Thymus (tissue), 11 donors: ENCODE data around the gene NCDN. TPM values are rescaled to one million over a fixed set of nuclear protein-coding genes. Genes with fewer than 3 reads are reported as not detected.
A peak's percentile ranks its signal among the peaks of the same experiment; 100 is the strongest.
"Not testable (repeated sequence)": the region's sequence is repeated elsewhere in the genome, so short reads cannot be mapped to it uniquely, and the experiment has no call there.

Experiments
- DNase-seq, 9 donors: peaks; one replicate each; pipeline ENCODE4 v3.0.0-alpha.2; 2013; ENCODE audit warnings: low spot score in 9 of 9, low read depth in 6 of 9, missing footprints in 1 of 9
- H3K27ac ChIP-seq, 2 donors: one replicate each; pipeline ENCODE4 v1.5.1; 2013; ENCODE audit warnings: control low read depth in 1 of 2, low read depth in 1 of 2, low read length in 1 of 2, mild to moderate bottlenecking in 1 of 2, moderate library complexity in 1 of 2
- H3K27me3 ChIP-seq, 2 donors: one replicate each; pipeline ENCODE4 v1.5.1; 2013; ENCODE audit warnings: low read length in 1 of 2; ENCODE audit not compliant: control insufficient read depth in 2 of 2, insufficient read depth in 1 of 2
- H3K36me3 ChIP-seq, 2 donors: one replicate each; pipeline ENCODE4 v1.5.1; 2013; ENCODE audit warnings: low read length in 1 of 2, mild to moderate bottlenecking in 1 of 2, moderate library complexity in 1 of 2; ENCODE audit not compliant: control insufficient read depth in 2 of 2, insufficient read depth in 2 of 2
- H3K4me1 ChIP-seq, 2 donors: one replicate each; pipeline ENCODE4 v1.5.1; 2013; ENCODE audit warnings: low read length in 2 of 2; ENCODE audit not compliant: control insufficient read depth in 2 of 2, insufficient read depth in 2 of 2
- H3K4me3 ChIP-seq, 2 donors: one replicate each; pipeline ENCODE4 v1.5.1; 2013; ENCODE audit warnings: low read length in 2 of 2, control low read depth in 1 of 2, mild to moderate bottlenecking in 1 of 2
- H3K9me3 ChIP-seq, 2 donors: one replicate each; pipeline ENCODE4 v1.5.1; 2013; ENCODE audit warnings: low read length in 1 of 2, mild to moderate bottlenecking in 1 of 2; ENCODE audit not compliant: control insufficient read depth in 2 of 2, insufficient read depth in 1 of 2
- WGBS: extraction: QIAGEN DNeasy Blood & Tissue Kit; methylation state at CpG from one replicate; pipeline ENCODE4 v1.1.7; 2013; 5-methylcytosine and 5-hydroxymethylcytosine counted together
- polyA plus RNA-seq: library from polyadenylated mRNA; stranded (reverse); fragments of 200-250 nt; gene quantifications from one replicate; pipeline ENCODE4 v1.2.3, GENCODE V29; 2013
- total RNA-seq: library from RNA; stranded (reverse); fragments of 120-200 nt; gene quantifications from one replicate; pipeline ENCODE4 v1.2.4, GENCODE V29; 2013
- donor health status: healthy.

Gene NCDN
- total and polyA plus RNA-seq, 2 donors: 4.4 to 8.3 TPM

DNA sequence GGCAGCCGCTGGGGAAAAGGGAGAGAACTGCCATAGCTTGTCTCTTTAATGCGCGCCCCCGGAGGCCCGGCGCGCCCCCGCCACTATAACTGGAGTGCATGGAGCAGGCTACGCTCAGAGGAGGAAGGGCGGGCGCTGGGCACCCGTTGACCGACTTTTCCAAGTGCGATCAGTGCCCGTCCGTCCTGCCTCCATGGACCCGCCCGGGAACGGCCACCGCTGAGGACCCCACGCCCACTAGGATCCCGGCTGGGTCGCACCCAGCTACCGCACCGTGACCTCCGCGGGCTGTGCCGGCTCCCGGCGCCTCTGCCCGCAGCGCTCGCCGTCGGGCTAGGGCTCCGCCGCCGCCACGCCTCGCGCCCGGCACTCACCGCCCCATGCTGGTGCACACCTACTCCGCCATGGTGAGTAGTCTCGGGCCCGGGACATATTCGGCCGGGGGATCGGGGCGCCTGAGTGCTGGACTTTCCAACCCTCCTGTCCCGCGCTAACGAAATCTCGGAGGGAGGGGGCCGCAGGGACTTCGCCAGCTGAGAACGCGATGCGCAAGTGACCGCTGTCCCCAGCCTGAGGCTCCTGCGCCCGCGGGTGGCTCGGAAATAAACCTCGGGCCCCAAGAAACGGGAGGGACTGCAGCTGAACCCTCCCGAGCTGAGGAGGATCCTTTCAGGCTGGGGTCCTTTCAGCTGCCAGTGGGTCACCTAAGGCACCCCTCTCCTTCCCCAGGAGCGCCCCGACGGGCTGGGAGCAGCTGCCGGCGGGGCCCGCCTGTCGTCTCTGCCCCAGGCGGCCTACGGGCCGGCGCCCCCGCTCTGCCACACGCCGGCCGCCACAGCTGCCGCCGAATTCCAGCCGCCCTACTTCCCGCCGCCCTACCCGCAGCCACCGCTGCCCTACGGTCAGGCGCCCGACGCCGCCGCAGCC, 15.9 kb downstream of the NCDN start, which contains the start of gene TFAP2E:
Gene TFAP2E (plus strand): TSS at position 117 of the 927 bp plus-strand sequence. CDS start 264 bp downstream, at position 381.
- H3K27me3 ChIP-seq: peaks cover 23 to 77% of the 10 kb centered on the region in 2 donors
- peaks cover 0 to 1% of the 10 kb centered on the region in 2 donors for H3K9me3 ChIP-seq
- peak within 1 kb of the TSS; percentile 24 to 47 for H3K4me3 ChIP-seq
- no peaks in the 10 kb centered on the region for H3K36me3 ChIP-seq
- H3K27ac ChIP-seq: no peak within 1 kb of the TSS
- DNase-seq: peak in 1 of 9 donors; percentile 45
- 39% methylated on average over 95 of the region's 95 CpGs for WGBS
- peaks cover 8 to 32% of the 10 kb centered on the region in 2 donors for H3K4me1 ChIP-seq

DNA sequence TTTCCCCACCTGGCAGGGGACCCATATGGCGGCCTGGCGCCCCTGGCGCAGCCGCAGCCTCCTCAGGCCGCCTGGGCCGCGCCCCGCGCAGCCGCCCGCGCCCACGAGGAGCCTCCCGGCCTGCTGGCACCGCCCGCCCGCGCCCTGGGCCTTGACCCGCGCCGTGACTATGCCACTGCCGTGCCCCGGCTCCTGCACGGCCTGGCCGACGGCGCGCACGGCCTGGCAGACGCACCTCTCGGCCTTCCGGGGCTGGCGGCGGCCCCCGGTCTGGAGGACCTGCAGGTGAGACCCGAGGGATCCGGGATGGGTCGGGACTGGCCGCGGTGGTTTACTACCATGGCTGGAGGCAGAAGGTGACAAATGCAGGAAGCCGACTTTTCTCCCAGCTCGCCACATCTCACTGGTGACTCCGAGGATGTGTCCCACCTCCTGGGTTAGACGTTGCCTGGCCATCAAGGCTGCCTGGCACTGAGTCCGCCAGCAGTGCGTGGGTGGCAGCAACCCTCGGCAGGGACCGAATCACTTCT, 16.6 kb downstream of the NCDN start:
- DNase-seq: no peak
- Histone ChIP-seq H3K27me3 (peaks cover 23 to 78% of the 10 kb centered on the region in 2 donors), H3K9me3 (peaks cover 0 to 1% of the 10 kb centered on the region in 2 donors), H3K4me1 (peaks cover 8 to 33% of the 10 kb centered on the region in 2 donors), H3K36me3 (no peaks in the 10 kb centered on the region), H3K4me3 (no peak overlapping the region), H3K27ac (no peak overlapping the region)
- 95% methylated on average over 48 of the region's 48 CpGs for WGBS

DNA sequence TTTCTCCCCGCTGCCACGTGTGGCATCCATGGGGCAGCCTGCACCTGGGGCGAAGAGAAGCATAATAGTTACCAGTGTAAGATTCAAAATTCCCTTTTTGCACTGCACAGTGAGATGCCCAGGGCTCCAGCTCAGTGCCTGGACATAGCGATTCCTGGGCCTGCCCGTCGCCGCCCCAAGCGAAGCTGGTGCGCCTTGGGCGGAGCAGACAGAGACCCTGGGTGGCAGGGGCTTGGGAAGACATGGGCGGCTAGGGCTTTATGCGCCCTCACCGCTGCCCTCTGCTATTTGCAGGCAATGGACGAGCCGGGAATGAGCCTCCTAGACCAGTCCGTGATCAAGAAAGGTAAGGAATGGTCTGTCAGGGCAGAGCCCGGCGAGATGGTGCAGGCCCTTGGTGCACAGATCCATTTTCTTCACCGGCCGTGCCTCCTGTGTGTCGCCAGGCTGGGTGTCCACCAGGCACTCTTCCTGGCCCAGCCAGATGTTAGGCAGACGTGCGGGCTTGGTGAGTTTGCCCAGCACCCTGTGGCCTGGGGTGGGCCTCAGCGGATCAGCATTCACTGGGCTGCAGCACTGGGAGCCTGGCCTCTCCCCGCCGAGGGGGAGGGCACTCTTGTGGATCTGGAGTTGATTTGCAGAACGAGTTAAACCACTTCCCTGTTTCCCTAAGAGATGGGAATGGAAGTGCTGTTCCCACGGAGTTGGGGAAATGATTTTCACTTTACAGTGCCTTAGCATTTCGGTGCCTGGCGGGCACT, 17.2 kb downstream of the NCDN start:
- peaks cover 23 to 78% of the 10 kb centered on the region in 2 donors for H3K27me3 ChIP-seq
- DNase-seq: no peak
- WGBS: 94% methylated on average over 30 of the region's 30 CpGs
- H3K9me3 ChIP-seq: peaks cover 0 to 1% of the 10 kb centered on the region in 2 donors
- H3K36me3 ChIP-seq: no peaks in the 10 kb centered on the region
- H3K27ac ChIP-seq: no peak overlapping the region
- H3K4me3 ChIP-seq: no peak overlapping the region
- H3K4me1 ChIP-seq: peaks cover 8 to 33% of the 10 kb centered on the region in 2 donors

DNA sequence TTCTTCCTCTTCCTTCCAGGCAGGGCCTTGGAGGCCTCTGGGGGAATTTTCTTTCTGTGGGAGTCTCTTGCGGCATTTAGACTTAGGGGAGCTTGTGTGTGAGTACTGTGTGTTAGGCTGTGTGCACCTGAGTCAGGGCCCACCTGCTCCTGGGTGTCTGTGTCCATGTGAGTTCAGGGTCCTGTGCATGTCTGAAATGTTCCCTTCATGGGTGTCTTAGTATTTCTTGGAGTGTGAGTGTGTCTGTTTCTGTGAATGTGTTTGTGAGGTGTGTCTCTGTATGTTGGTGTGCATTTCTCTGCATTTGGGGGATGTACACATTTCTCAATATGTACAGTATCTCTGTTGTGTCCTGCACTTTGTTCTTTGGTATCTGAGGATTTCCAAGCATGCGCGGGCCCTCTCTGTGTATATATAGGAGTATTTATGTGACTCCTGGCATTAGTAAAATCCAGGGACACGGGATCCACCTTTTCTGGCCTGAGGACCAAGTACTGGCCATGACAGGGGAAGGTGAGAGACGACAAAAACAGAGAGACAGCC, 17.9 kb downstream of the NCDN start:
- Histone ChIP-seq H3K27me3 (peaks cover 23 to 76% of the 10 kb centered on the region in 2 donors), H3K27ac (no peak overlapping the region), H3K4me1 (peaks cover 8 to 33% of the 10 kb centered on the region in 2 donors), H3K4me3 (no peak overlapping the region), H3K36me3 (no peaks in the 10 kb centered on the region), H3K9me3 (peaks cover 0 to 1% of the 10 kb centered on the region in 2 donors)
- DNase-seq: no peak
- WGBS: 98% methylated on average over 5 of the region's 5 CpGs

DNA sequence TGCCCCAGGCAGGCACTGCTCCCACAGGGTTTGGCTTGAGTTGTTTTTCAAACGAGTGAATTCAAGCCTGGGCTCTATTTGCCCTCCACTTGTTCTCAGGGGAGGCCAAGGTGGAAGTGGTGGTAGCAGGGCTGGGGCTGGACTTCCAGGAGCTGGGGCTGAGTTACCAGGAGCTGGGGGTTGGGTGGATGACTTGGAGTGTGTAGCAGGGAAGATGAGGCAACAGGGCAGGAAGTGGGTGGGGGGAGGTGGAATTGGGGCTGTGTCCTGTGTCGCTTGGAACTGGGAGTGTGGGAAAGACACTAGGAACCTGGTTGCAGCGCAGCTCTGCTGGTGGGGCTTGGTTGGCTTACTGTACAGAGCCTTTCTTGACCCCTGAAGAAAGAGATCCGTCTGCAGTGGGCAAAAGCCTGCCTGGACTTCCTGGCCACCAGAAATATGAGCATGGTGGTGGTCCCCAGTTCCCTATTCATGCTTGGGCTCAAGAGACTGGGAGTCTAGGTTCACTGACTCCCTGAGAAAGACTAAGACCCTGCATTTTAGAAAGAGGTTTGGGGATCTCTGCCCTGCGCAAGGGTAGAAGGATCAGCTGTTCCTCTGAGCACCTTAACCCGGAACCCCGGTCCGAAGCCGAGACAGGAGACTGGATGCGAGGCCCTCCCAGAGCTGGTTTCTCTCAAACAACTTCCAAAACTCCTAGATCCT, 18.6 kb downstream of the NCDN start:
- no peak for DNase-seq
- Histone ChIP-seq H3K27ac (no peak overlapping the region), H3K4me1 (peaks cover 8 to 33% of the 10 kb centered on the region in 2 donors), H3K27me3 (peaks cover 23 to 70% of the 10 kb centered on the region in 2 donors), H3K4me3 (peak overlapping the region in 1 of 2 donors; percentile 64), H3K36me3 (no peaks in the 10 kb centered on the region), H3K9me3 (peaks cover 0 to 1% of the 10 kb centered on the region in 2 donors)
- 63% methylated on average over 10 of the region's 10 CpGs for WGBS

DNA sequence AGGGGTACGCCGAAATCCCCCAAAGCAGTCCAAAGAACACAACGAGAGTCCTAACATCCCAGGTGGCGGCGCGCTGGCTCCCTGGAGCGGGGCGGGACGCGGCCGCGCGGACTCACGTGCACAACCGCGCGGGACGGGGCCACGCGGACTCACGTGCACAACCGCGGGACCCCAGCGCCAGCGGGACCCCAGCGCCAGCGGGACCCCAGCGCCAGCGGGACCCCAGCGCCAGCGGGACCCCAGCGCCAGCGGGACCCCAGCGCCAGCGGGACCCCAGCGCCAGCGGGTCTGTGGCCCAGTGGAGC, 19.1 kb downstream of the NCDN start:
- peak in 1 of 9 donors; percentile 27 for DNase-seq
- 22% methylated on average over 37 of the region's 37 CpGs for WGBS
- not testable (repeated sequence) for H3K36me3 ChIP-seq, H3K27ac ChIP-seq, H3K9me3 ChIP-seq
- H3K4me1 ChIP-seq: peaks cover 8 to 33% of the 10 kb centered on the region in 2 donors
- H3K27me3 ChIP-seq: peaks cover 23 to 65% of the 10 kb centered on the region in 2 donors
- peak overlapping the region; percentile 64 to 65 for H3K4me3 ChIP-seq

DNA sequence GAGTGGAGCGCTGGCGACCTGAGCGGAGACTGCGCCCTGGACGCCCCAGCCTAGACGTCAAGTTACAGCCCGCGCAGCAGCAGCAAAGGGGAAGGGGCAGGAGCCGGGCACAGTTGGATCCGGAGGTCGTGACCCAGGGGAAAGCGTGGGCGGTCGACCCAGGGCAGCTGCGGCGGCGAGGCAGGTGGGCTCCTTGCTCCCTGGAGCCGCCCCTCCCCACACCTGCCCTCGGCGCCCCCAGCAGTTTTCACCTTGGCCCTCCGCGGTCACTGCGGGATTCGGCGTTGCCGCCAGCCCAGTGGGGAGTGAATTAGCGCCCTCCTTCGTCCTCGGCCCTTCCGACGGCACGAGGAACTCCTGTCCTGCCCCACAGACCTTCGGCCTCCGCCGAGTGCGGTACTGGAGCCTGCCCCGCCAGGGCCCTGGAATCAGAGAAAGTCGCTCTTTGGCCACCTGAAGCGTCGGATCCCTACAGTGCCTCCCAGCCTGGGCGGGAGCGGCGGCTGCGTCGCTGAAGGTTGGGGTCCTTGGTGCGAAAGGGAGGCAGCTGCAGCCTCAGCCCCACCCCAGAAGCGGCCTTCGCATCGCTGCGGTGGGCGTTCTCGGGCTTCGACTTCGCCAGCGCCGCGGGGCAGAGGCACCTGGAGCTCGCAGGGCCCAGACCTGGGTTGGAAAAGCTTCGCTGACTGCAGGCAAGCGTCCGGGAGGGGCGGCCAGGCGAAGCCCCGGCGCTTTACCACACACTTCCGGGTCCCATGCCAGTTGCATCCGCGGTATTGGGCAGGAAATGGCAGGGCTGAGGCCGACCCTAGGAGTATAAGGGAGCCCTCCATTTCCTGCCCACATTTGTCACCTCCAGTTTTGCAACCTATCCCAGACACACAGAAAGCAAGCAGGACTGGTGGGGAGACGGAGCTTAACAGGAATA, 19.7 kb downstream of the NCDN start:
- H3K27ac ChIP-seq: peak overlapping the region in 1 of 2 donors; percentile 12
- 3% methylated on average over 70 of the region's 70 CpGs for WGBS
- H3K4me1 ChIP-seq: peaks cover 8 to 33% of the 10 kb centered on the region in 2 donors
- peaks cover 0 to 1% of the 10 kb centered on the region in 2 donors for H3K9me3 ChIP-seq
- H3K27me3 ChIP-seq: peaks cover 21 to 58% of the 10 kb centered on the region in 2 donors
- H3K36me3 ChIP-seq: no peaks in the 10 kb centered on the region
- H3K4me3 ChIP-seq: peak overlapping the region; percentile 64 to 65
- DNase-seq: peak in 7 of 9 donors; percentile 44 to 85 (median 63)
